ENCODE measurements around the gene AGXT. TPM values are rescaled to one million over a fixed set of nuclear protein-coding genes. Genes with fewer than 3 reads are reported as not detected.

The AGXT gene
- total and polyA plus RNA-seq, 2 of the 8 experiments (the other 6 are each of a cell fraction or from before 2014, with no cell fraction given) = 0.03 TPM; not detected in 1

DNA sequence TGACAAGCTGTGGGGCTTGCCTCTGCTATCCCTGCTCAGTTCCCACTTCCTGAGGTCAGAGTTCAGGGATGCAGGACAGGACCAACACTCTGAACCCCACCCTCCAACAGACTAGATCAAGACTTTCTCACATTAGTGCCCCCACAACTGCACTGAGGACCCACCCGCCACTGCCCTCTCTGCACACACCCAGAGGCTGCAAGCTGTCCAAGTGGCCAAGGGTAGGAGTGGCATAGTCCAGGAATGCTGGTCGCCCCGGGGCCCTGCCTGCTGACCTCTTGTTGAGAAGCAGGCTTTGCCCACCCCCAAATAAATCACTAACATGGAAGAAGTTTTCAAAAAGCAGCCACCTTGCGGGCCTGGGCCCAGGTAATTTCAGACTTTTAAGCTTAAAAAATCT, 43.1 kb upstream of the AGXT start:
- Histone ChIP-seq H4K5ac (ENCODE audit: insufficient read length, low read depth, low read length) (no peak overlapping the region), H4K8ac (ENCODE audit: extremely low read depth, insufficient read depth, low read length) (no peak overlapping the region), H2BK120ac (replicated peaks; ENCODE audit: low read depth, low read length) (no peak overlapping the region), H3K4me1 (replicated peaks in 1 of 4; ENCODE audit: control insufficient read depth in 3 of 4, insufficient read depth in 4 of 4, low read length in 3 of 4) (peaks cover 0 to 4% (median 2%) of the 10 kb centered on the region in 4 experiments; a peak in 4 of 7 replicates), H2AFZ (ENCODE audit: low read length) (no peak overlapping the region), H3K14ac (ENCODE audit: insufficient read length) (no peak overlapping the region), H3K79me1 (ENCODE audit: low read depth, low read length) (no peaks in the 10 kb centered on the region), H3K4me3 (ENCODE audit: extremely low read depth in 1 of 4, insufficient read depth in 2 of 4, low read depth in 3 of 4, low read length in 4 of 4) (no peak overlapping the region), H3K4ac (replicated peaks; ENCODE audit: insufficient read length, low read depth, low read length) (no peak overlapping the region), H3K23ac (ENCODE audit: insufficient read length) (no peak overlapping the region), H2BK15ac (ENCODE audit: low read length) (no peak overlapping the region), H3K18ac (ENCODE audit: extremely low read depth, low read length) (no peak overlapping the region), H2AK5ac (ENCODE audit: low read depth, low read length) (no peak overlapping the region), H3K9me3 (ENCODE audit: insufficient read depth in 2 of 2, low read depth in 1 of 2, low read length in 1 of 2) (no peaks in the 10 kb centered on the region), H3K9ac (replicated peaks in 1 of 4; ENCODE audit: extremely low read depth in 1 of 4, low read depth in 3 of 4, low read length in 3 of 4) (no peak overlapping the region), H3K27me3 (replicated peaks in 1 of 4; ENCODE audit: control insufficient read depth in 3 of 4, extremely low read depth in 1 of 4, insufficient read depth in 3 of 4, low read length in 3 of 4) (peaks cover 0 to 5% (median 3%) of the 10 kb centered on the region in 4 experiments; a peak in 5 of 7 replicates), H3K23me2 (ENCODE audit: low read depth, low read length) (peaks cover 4% of the 10 kb centered on the region; the same call in 1 of the 2 replicates), H3K27ac (ENCODE audit: low read depth, low read length) (no peak overlapping the region), H4K91ac (replicated peaks; ENCODE audit: insufficient read length, low read length) (no peak overlapping the region), H4K20me1 (replicated peaks in 1 of 2; ENCODE audit: control insufficient read depth in 1 of 2, insufficient read depth in 2 of 2, low read length in 2 of 2) (no peaks in the 10 kb centered on the region), H2BK5ac (ENCODE audit: low read depth, low read length) (no peak overlapping the region), H2BK20ac (ENCODE audit: low read length) (no peak overlapping the region), H2BK12ac (ENCODE audit: low read depth, low read length) (no peak overlapping the region), H3K4me2 (ENCODE audit: insufficient read depth in 1 of 2, low read depth in 2 of 2, low read length in 2 of 2) (no peak overlapping the region), H3K79me2 (ENCODE audit: control insufficient read depth in 1 of 2, insufficient read depth in 2 of 2, low read length in 2 of 2) (no peaks in the 10 kb centered on the region), H3K56ac (replicated peaks; ENCODE audit: insufficient read length, low read depth, low read length) (no peak overlapping the region), H3K36me3 (ENCODE audit: control insufficient read depth in 2 of 4, insufficient read depth in 4 of 4, low read length in 3 of 4) (no peaks in the 10 kb centered on the region)
- ChIA-PET POLR2A (ENCODE audit: partially characterized antibody) (interaction anchor here (1.0 to 1.1 kb wide), 2 partner anchors 14 to 27 kb away, joined by 3 read pairs; no protein-coding TSS in a partner anchor), CTCF (ENCODE audit: partially characterized antibody) (interaction anchor here (2.9 kb wide), 1 partner anchor 14 kb away, joined by 10 read pairs; no protein-coding TSS in a partner anchor)
- WGBS, 2 experiments (ENCODE audit: extremely low coverage in 1 of 2, insufficient coverage in 1 of 2, insufficient read length in 1 of 2, insufficient replicate concordance in 2 of 2, low coverage in 1 of 2, low lambda C conversion rate in 2 of 2, missing lambda C conversion rate in 1 of 2) = 94% methylated on average over 4 of the region's 4 CpGs; no CpG with 5 or more reads in 1 of the 2 experiments
- FAIRE-seq = no peak
- no peak for DNase-seq (ENCODE audit: low read depth in 1 of 2, low spot score in 2 of 2)
- TF ChIP-seq NRF1 (IDR thresholded peaks at IDR 0.05; ENCODE audit: low read depth, low read length) (no peak), CHD2 (IDR thresholded peaks at IDR 0.05; ENCODE audit: low read length) (no peak), POLR2AphosphoS5 (IDR thresholded peaks at IDR 0.05; ENCODE audit: low read depth, low read length) (no peak), BCL11A (IDR thresholded peaks at IDR 0.05; ENCODE audit: low read depth in 2 of 2, low read length in 2 of 2) (no peak), TBP (IDR thresholded peaks at IDR 0.05; ENCODE audit: low read depth, low read length) (no peak), SUZ12 (IDR thresholded peaks at IDR 0.05; ENCODE audit: low read length) (no peak), TAF1 (IDR thresholded peaks at IDR 0.05; ENCODE audit: low read depth, low read length) (no peak), EGR1 (IDR thresholded peaks at IDR 0.05; ENCODE audit: borderline replicate concordance, low read depth, low read length) (no peak), EP300 (IDR thresholded peaks at IDR 0.05; ENCODE audit: borderline replicate concordance in 1 of 2, low read depth in 2 of 2, low read length in 2 of 2) (no peak), KDM4A (IDR thresholded peaks at IDR 0.05; ENCODE audit: low read depth, low read length, severe bottlenecking) (no peak), POU5F1 (IDR thresholded peaks at IDR 0.05; ENCODE audit: low read depth, low read length) (no peak), CTBP2 (IDR thresholded peaks at IDR 0.05; ENCODE audit: borderline replicate concordance, insufficient read depth, insufficient read length, low read length) (no peak), MAFK (IDR thresholded peaks at IDR 0.05; ENCODE audit: low read depth, low read length) (no peak), TEAD4 (IDR thresholded peaks at IDR 0.05; ENCODE audit: low read depth, low read length) (no peak), SP1 (IDR thresholded peaks at IDR 0.05; ENCODE audit: low read depth, low read length) (no peak)

Measured in H1 (cell line).